ENCODE measurements around the gene ALDH3A1.

The ALDH3A1 gene

GRCh38 chr17:19714542-19715411 is 33.3 kb downstream of the ALDH3A1 start:
- no peak for DNase-seq (ENCODE audit: low read depth)
- TF ChIP-seq CTCF (conservative IDR thresholded peaks at IDR 0.05; ENCODE audit: control insufficient read depth, insufficient read depth, low read depth, low read length): no peak
- H3K4me3 ChIP-seq (ENCODE audit: control insufficient read depth, low read depth, low read length): no peak overlapping the region

GRCh38 chr17:19713901-19714361 is 34.2 kb downstream of the ALDH3A1 start:
- no peak for TF ChIP-seq CTCF (conservative IDR thresholded peaks at IDR 0.05; ENCODE audit: control insufficient read depth, insufficient read depth, low read depth, low read length)
- no peak for DNase-seq (ENCODE audit: low read depth)
- no peak overlapping the region for H3K4me3 ChIP-seq (ENCODE audit: control insufficient read depth, low read depth, low read length)

- TF ChIP-seq CTCF (conservative IDR thresholded peaks at IDR 0.05; ENCODE audit: control insufficient read depth, insufficient read depth, low read depth, low read length): peak; percentile 17
- no peak overlapping the region for H3K4me3 ChIP-seq (ENCODE audit: control insufficient read depth, low read depth, low read length)
- no peak for DNase-seq (ENCODE audit: low read depth)
These were observed 34.6 kb downstream of the ALDH3A1 start for GRCh38 chr17:19713462-19713861.

- TF ChIP-seq CTCF (conservative IDR thresholded peaks at IDR 0.05; ENCODE audit: control insufficient read depth, insufficient read depth, low read depth, low read length): no peak
- DNase-seq (ENCODE audit: low read depth): no peak
- no peak overlapping the region for H3K4me3 ChIP-seq (ENCODE audit: control insufficient read depth, low read depth, low read length)
These were observed 35.6 kb downstream of the ALDH3A1 start for GRCh38 chr17:19712436-19713004.

GRCh38 chr17:19709841-19710240 is 38.3 kb downstream of the ALDH3A1 start:
- TF ChIP-seq CTCF (conservative IDR thresholded peaks at IDR 0.05; ENCODE audit: control insufficient read depth, insufficient read depth, low read depth, low read length): no peak
- DNase-seq (ENCODE audit: low read depth): no peak
- H3K4me3 ChIP-seq (ENCODE audit: control insufficient read depth, low read depth, low read length): no peak overlapping the region

- no peak for DNase-seq (ENCODE audit: low read depth)
- no peak overlapping the region for H3K4me3 ChIP-seq (ENCODE audit: control insufficient read depth, low read depth, low read length)
- no peak for TF ChIP-seq CTCF (conservative IDR thresholded peaks at IDR 0.05; ENCODE audit: control insufficient read depth, insufficient read depth, low read depth, low read length)
These were observed 39.5 kb downstream of the ALDH3A1 start for GRCh38 chr17:19708431-19709175.
